ENCODE measurements around the gene ECM2.
A peak's percentile ranks its signal among the peaks of the same experiment; 100 is the strongest.

DNA sequence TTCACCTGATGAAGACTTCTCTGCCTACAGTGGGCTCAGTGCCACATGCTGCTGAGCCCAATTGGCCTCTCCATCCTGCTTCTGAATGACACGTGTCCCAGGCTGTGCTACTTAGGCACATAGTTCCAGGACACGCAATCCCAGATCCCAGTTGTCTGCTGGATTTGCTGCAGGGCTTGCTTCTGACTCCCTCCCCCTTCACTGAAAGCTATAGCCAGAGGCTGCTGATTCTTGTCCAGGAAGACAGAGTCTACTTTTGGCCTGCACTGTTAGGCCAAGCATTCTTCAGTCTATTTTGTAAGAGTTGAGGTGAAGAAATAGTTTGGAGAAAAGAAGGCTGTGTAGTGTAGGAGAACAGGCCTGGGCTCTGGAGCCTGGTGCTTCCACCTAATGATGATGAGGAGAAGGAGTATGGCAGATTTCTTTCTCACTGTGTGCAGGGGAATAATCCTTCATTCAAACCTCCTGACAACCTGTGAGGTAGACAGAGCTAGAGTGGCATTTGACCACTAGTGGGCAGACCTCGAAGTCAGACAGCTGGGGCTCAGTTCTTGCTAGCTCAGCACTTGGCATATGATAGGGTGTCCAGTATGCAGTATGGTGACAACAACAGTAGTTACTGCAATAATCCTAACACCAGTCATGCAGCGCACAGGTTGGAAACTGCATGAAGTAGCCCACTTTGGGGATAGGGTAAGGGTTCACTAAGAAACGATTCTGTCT lies 34.0 kb downstream of the ECM2 start:
- TF ChIP-seq, protein P1, sequence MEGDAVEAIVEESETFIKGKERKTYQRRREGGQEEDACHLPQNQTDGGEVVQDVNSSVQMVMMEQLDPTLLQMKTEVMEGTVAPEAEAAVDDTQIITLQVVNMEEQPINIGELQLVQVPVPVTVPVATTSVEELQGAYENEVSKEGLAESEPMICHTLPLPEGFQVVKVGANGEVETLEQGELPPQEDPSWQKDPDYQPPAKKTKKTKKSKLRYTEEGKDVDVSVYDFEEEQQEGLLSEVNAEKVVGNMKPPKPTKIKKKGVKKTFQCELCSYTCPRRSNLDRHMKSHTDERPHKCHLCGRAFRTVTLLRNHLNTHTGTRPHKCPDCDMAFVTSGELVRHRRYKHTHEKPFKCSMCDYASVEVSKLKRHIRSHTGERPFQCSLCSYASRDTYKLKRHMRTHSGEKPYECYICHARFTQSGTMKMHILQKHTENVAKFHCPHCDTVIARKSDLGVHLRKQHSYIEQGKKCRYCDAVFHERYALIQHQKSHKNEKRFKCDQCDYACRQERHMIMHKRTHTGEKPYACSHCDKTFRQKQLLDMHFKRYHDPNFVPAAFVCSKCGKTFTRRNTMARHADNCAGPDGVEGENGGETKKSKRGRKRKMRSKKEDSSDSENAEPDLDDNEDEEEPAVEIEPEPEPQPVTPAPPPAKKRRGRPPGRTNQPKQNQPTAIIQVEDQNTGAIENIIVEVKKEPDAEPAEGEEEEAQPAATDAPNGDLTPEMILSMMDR (IDR thresholded peaks at IDR 0.05; ENCODE audit: insufficient read depth, low read depth, low read length): peak; percentile 26
- TF ChIP-seq EZH2 (IDR thresholded peaks at IDR 0.05; ENCODE audit: insufficient read depth, low read length): no peak
